Bronchial epithelial cell (primary cell): ENCODE measurements around the gene KIF11. TPM values are rescaled to one million over a fixed set of nuclear protein-coding genes. Genes with fewer than 3 reads are reported as not detected.
A peak's percentile ranks its signal among the peaks of the same experiment; 100 is the strongest.
"Not testable (repeated sequence)": the region's sequence is repeated elsewhere in the genome, so short reads cannot be mapped to it uniquely, and the experiment has no call there.

Experiments used
- DNase-seq: peaks from one replicate; pipeline ENCODE4 v3.0.0-alpha.2; 2010; ENCODE audit warnings: low read depth
- FAIRE-seq: peaks from 2 replicates; lab custom pipeline; 2011; peaks lifted over from hg19 to GRCh38; lab: Jason Lieb, UNC
- H3K27me3 ChIP-seq: 2 replicates; pipeline ENCODE4 v1.5.1; 2011; ENCODE audit warnings: low read length; ENCODE audit not compliant: control insufficient read depth, insufficient read depth
- H3K36me3 ChIP-seq: 2 replicates; pipeline ENCODE4 v1.5.1; 2011; ENCODE audit warnings: low read length; ENCODE audit not compliant: control insufficient read depth, insufficient read depth
- H3K4me3 ChIP-seq: 2 replicates; pipeline ENCODE4 v1.5.1; 2011; ENCODE audit warnings: mild to moderate bottlenecking, low read depth, low read length, control low read depth
- total RNA-seq: library from RNA; depleted of rRNA; stranded (reverse); fragments of >200 nt; gene quantifications from 2 replicates; pipeline ENCODE4 v1.2.1, GENCODE V29; 2014
- TF ChIP-seq, protein P1 (sequence below): IDR thresholded peaks from 2 replicates; pipeline ENCODE4 v1.5.1; 2011; ENCODE audit warnings: mild to moderate bottlenecking, moderate library complexity, low read length, control low read depth, inconsistent platforms; ENCODE audit not compliant: insufficient read depth, severe bottlenecking

Gene KIF11
- total RNA-seq, 1 donor from 2014 or later = 1.1 TPM

DNA sequence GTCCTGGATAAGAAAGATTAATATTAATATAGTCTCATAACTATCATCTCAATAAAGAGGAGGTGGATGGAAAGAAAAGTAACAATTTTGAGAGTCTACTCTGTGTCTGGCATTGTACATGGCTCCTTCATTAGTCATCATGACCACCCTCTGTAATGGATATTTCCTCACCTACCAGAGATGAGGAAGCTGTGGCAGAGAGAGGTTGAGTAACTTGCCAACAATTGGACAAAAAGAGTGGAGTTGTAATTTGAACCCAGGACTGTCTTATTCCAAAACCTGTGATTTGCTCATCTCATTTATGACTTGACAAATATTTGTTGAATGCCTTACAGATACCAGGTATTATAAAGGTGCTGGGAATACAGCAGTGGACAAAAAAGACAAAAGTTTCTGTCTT lies 17.0 kb upstream of the KIF11 start:
- TF ChIP-seq, protein P1, sequence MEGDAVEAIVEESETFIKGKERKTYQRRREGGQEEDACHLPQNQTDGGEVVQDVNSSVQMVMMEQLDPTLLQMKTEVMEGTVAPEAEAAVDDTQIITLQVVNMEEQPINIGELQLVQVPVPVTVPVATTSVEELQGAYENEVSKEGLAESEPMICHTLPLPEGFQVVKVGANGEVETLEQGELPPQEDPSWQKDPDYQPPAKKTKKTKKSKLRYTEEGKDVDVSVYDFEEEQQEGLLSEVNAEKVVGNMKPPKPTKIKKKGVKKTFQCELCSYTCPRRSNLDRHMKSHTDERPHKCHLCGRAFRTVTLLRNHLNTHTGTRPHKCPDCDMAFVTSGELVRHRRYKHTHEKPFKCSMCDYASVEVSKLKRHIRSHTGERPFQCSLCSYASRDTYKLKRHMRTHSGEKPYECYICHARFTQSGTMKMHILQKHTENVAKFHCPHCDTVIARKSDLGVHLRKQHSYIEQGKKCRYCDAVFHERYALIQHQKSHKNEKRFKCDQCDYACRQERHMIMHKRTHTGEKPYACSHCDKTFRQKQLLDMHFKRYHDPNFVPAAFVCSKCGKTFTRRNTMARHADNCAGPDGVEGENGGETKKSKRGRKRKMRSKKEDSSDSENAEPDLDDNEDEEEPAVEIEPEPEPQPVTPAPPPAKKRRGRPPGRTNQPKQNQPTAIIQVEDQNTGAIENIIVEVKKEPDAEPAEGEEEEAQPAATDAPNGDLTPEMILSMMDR = no peak
- no peak for FAIRE-seq
- H3K27me3 ChIP-seq = no peaks in the 10 kb centered on the region
- no peak overlapping the region for H3K4me3 ChIP-seq
- no peaks in the 10 kb centered on the region for H3K36me3 ChIP-seq
- DNase-seq = peak; percentile 88

DNA sequence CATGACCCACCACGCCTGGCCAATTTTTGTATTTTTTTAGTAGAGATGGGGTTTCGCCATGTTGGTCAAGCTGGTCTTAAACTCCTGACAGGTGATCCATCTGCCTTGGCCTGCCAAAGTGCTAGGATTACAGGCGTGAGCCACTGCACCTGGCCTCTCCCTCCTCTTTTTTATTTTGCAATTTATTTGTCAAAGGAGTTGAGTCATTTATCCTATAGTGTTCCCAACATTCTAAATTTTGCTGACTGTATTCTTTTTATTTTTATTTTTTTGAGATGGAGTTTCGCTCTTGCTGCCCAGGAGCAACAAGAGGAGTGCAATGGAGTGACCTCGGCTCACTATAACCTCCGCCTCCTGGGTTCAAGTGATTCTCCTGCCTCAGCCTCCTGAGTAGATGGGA lies 10.6 kb upstream of the KIF11 start:
- H3K4me3 ChIP-seq, H3K27me3 ChIP-seq, FAIRE-seq, H3K36me3 ChIP-seq: not testable (repeated sequence)
- DNase-seq = peak; percentile 51

DNA sequence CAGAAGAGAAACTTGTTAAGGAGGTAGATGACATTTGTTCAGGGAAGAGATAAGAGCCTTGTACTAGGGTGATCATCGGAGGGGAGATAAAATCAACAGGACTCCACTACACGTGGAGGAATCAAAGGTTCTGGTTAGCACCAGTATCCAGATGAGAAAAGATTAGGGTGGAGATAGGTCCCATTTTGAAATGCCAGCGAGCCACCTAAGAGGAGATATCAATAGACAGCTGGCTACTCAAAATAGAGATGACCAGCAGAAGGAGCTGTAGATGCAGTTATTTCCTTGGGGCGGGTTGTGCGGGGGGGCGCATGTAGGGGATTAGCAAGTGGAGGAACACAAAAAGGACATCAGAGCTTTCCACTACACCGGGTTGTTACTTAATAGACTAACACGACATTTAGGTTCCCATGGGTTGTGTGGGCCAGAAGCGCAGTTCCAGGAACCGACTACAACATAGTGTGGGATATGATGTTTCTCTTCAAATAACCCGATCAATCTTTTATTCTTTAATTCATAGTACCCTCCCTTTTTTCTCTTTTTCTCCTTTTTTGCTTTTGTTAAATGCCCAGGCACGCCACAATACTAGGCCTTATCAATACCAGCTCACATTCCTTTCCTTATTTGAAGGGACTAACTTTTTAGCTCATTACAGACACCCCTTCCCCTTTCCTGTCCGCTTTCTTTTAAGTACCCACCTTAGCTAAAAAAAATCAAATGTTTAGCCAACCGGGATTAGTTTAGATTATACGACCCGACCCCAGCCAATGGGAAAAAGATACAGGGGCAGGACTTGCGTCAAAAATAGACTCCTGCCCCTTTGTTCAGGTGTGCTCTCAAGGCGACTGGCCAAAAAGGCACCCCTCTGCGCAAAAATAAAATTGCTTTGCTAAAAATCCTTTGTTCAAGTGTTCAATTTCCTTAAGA lies 2.0 kb upstream of the KIF11 start:
- DNase-seq (no peak), FAIRE-seq (no peak)
- H3K36me3 ChIP-seq = no peaks in the 10 kb centered on the region

DNA sequence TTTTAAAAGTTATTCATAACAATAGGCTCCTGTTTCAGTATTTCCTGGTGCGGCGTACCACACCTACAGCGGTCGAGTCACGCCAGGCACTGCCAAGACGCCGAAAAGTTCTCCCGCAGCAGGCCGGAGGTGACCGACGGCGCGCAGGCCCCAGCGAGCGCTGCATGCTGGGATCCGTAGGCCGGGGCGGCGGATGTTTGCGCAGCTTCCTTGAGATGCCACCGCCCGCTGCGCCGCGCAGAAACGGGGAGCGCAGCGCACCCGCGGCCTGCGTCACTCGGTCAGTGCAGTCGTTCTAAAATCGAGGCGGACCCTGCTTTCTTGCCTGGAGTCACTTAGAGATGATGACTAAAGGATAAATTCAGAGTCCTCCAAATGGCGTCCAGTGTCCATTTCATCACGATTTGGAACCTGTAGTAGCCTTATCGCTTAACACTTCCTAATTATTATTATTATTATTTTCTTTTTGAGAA lies 1.3 kb upstream of the KIF11 start:
- no peak for FAIRE-seq
- TF ChIP-seq, protein P1 = no peak
- Histone ChIP-seq H3K27me3 (no peaks in the 10 kb centered on the region), H3K36me3 (no peaks in the 10 kb centered on the region), H3K4me3 (peak overlapping the region; percentile 90)
- DNase-seq = peak; percentile 90

More for the DNA sequence above, 2.0 kb upstream of the KIF11 start:
- TF ChIP-seq, protein P1 = peak; percentile 4
- no peaks in the 10 kb centered on the region for H3K27me3 ChIP-seq
- H3K4me3 ChIP-seq = peak overlapping the region; percentile 22

DNA sequence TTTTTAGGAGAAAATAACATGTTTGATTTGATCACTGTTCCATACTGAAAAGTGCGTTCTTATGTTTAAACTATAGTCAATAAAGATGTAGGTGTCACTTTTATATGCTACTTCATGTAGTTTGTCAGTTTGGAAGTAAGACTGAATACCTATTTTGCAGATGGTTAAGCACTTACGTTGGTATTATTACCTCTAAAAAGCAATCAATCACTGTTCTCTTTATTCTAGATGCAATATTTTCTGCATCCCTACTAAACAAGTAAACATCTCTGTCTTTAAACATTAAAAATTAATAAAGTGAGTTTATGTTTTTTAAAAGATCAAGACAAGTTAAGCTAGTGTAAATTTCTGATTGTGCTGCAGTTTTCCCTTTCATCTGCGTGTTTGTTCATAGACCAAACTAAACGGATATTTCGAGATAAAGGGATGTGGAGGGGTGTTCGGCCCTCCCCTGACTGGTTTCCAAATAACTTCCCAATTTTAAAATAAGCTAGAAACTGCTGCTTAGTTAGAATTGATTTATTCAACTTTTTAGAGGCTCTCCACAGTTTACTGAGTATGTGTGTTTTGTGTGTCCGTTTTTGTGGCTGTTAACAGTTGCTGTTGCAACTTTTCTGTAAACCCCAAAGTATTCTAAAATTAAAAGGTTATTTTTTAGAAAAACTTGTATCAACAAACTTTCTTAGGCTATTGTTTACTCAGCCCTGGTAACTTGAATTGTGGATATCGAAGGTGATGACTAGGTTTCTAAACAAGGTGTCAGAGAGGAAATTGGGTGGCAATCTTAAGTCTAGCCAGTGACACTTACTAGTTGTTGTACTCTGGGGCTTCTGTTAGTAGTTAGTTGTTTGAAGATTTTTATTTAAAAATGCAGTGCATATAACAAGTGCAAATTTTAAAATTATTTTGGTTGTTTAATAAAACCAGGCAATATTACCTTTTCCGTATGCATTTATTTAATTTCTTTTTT lies 974 bp downstream of the KIF11 start:
- Histone ChIP-seq H3K36me3 (no peaks in the 10 kb centered on the region), H3K27me3 (no peaks in the 10 kb centered on the region), H3K4me3 (peak overlapping the region; percentile 90)
- TF ChIP-seq, protein P1 = no peak
- FAIRE-seq = no peak
- no peak for DNase-seq
